HEK293T (cell line): ENCODE results near the gene GRM7.

Source experiments
- ARNT ChIP-seq: fragments of 450-650 bp; IDR thresholded peaks from 2 replicates; pipeline ENCODE4 v1.6.1; 2017; ENCODE audit warnings: mild to moderate bottlenecking
- CTBP1 ChIP-seq: fragments of 450-650 bp; IDR thresholded peaks from 2 replicates; pipeline ENCODE4 v1.6.1; 2016; ENCODE audit warnings: borderline replicate concordance

GRCh38 chr3:7410782-7411181, 549.9 kb downstream of the GRM7 start:
- TF ChIP-seq CTBP1: no peak
- TF ChIP-seq ARNT: no peak
